ENCODE measurements around the gene IL10RA. TPM values are rescaled to one million over a fixed set of nuclear protein-coding genes. Genes with fewer than 3 reads are reported as not detected.

The IL10RA gene
- total RNA-seq, 2 donors from 2014 or later = 4.6 to 11.4 TPM

- H3K36me3 ChIP-seq = peaks cover 4% of the 10 kb centered on the region
- no peak for DNase-seq (ENCODE audit: low spot score)
- H3K27ac ChIP-seq = peak overlapping the region; percentile 16 to 37
- H3K4me1 ChIP-seq = peaks cover 0 to 13% of the 10 kb centered on the region in 2 donors
- TF ChIP-seq CTCF (IDR thresholded peaks at IDR 0.05) = no peak
- H3K27me3 ChIP-seq = no peaks in the 10 kb centered on the region
- H3K9me3 ChIP-seq = no peaks in the 10 kb centered on the region
- H3K4me3 ChIP-seq = peak overlapping the region; percentile 16 to 60
These were observed 3.3 kb downstream of the IL10RA start for GRCh38 chr11:117989351-117990102.

- Histone ChIP-seq H3K9me3 (no peaks in the 10 kb centered on the region), H3K36me3 (peaks cover 10% of the 10 kb centered on the region), H3K4me1 (no peaks in the 10 kb centered on the region), H3K27me3 (no peaks in the 10 kb centered on the region), H3K27ac (no peak overlapping the region), H3K4me3 (no peak overlapping the region)
- no peak for TF ChIP-seq CTCF (IDR thresholded peaks at IDR 0.05)
- DNase-seq (ENCODE audit: low spot score) = no peak
These were observed 5.9 kb downstream of the IL10RA start for GRCh38 chr11:117992136-117992535.

GRCh38 chr11:117992620-117993019, 6.4 kb downstream of the IL10RA start:
- Histone ChIP-seq H3K9me3 (no peaks in the 10 kb centered on the region), H3K4me3 (no peak overlapping the region), H3K27ac (no peak overlapping the region), H3K4me1 (no peaks in the 10 kb centered on the region), H3K36me3 (peaks cover 10% of the 10 kb centered on the region), H3K27me3 (no peaks in the 10 kb centered on the region)
- no peak for DNase-seq (ENCODE audit: low spot score)
- TF ChIP-seq CTCF (IDR thresholded peaks at IDR 0.05) = no peak

- H3K9me3 ChIP-seq = no peaks in the 10 kb centered on the region
- TF ChIP-seq CTCF (IDR thresholded peaks at IDR 0.05) = no peak
- H3K4me3 ChIP-seq = no peak overlapping the region
- H3K27ac ChIP-seq = no peak overlapping the region
- H3K36me3 ChIP-seq = peaks cover 10% of the 10 kb centered on the region
- no peaks in the 10 kb centered on the region for H3K27me3 ChIP-seq
- DNase-seq (ENCODE audit: low spot score) = no peak
- no peaks in the 10 kb centered on the region for H3K4me1 ChIP-seq
These were observed 8.0 kb downstream of the IL10RA start for GRCh38 chr11:117993988-117994745.

GRCh38 chr11:117995472-117995871, 9.3 kb downstream of the IL10RA start:
- H3K9me3 ChIP-seq = no peaks in the 10 kb centered on the region
- no peak for DNase-seq (ENCODE audit: low spot score)
- no peaks in the 10 kb centered on the region for H3K4me1 ChIP-seq
- H3K36me3 ChIP-seq = peaks cover 8% of the 10 kb centered on the region
- no peak overlapping the region for H3K4me3 ChIP-seq
- no peak overlapping the region for H3K27ac ChIP-seq
- no peak for TF ChIP-seq CTCF (IDR thresholded peaks at IDR 0.05)
- no peaks in the 10 kb centered on the region for H3K27me3 ChIP-seq

All from right atrium auricular region (tissue), 2 donors.